ENCODE results near the gene MKNK1. TPM values are rescaled to one million over a fixed set of nuclear protein-coding genes. Genes with fewer than 3 reads are reported as not detected.
A peak's percentile ranks its signal among the peaks of the same experiment; 100 is the strongest.

The MKNK1 gene
- total RNA-seq, 1 donor, result 17.7 TPM

GRCh38 chr1:46637444-46638083 is 33.5 kb upstream of the MKNK1 start:
- DNase-seq (ENCODE audit: low read depth), result no peak
- no peak overlapping the region for H3K4me3 ChIP-seq (ENCODE audit: low read depth, low read length)
- TF ChIP-seq CTCF (IDR thresholded peaks at IDR 0.05; ENCODE audit: insufficient read depth, low read length), result no peak

- no peak overlapping the region for H3K4me3 ChIP-seq (ENCODE audit: low read depth, low read length)
- TF ChIP-seq CTCF (IDR thresholded peaks at IDR 0.05; ENCODE audit: insufficient read depth, low read length), result no peak
- DNase-seq (ENCODE audit: low read depth), result no peak
These were observed 31.1 kb upstream of the MKNK1 start for GRCh38 chr1:46635205-46635604.

DNA sequence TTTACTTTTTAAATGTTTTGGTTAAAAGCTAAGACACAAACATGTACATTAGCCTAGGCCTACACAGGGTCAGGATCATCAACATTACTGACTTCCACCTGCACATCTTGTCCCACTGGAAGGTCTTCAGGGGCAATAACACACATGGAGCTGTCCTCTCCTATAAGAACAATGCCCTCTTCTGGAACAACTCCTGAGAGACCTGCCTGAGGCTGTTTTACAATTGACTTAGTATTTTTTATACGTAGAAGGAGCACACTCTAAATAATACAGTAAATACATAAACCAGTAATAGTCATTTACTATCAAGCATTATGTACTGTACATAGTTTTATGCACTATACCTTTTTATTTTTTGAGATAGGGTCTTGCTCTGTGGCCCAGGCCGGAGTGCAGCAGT is 26.7 kb upstream of the MKNK1 start:
- DNase-seq (ENCODE audit: low read depth), result no peak
- no peak for TF ChIP-seq CTCF (IDR thresholded peaks at IDR 0.05; ENCODE audit: insufficient read depth, low read length)
- H3K4me3 ChIP-seq (ENCODE audit: low read depth, low read length), result no peak overlapping the region

GRCh38 chr1:46623743-46624644 is 19.9 kb upstream of the MKNK1 start:
- peak; percentile 75 for DNase-seq (ENCODE audit: low read depth)
- no peak overlapping the region for H3K4me3 ChIP-seq (ENCODE audit: low read depth, low read length)
- TF ChIP-seq CTCF (IDR thresholded peaks at IDR 0.05; ENCODE audit: insufficient read depth, low read length), result no peak

DNA sequence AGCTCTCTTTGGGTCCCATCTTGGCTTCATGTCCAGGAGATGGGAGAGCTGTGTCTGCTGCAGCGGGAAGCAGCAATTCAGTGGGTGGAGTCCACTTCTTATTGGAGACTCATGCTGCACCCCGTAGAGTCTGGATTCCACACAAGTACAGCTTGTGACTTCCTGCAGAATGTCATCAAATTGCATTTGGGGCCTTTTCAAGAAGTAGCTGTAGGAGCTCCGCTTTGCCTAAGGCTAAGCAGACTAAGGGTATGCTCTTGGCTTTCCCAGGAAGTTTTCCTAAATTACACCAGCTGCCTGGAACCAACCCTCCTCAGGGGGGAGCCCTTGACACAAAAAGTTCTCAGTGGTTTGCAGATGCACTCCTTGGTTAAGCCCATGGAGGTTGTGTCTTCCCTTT is 18.3 kb upstream of the MKNK1 start:
- TF ChIP-seq CTCF (IDR thresholded peaks at IDR 0.05; ENCODE audit: insufficient read depth, low read length), result peak; percentile 34
- DNase-seq (ENCODE audit: low read depth), result peak; percentile 31
- no peak overlapping the region for H3K4me3 ChIP-seq (ENCODE audit: low read depth, low read length)

DNA sequence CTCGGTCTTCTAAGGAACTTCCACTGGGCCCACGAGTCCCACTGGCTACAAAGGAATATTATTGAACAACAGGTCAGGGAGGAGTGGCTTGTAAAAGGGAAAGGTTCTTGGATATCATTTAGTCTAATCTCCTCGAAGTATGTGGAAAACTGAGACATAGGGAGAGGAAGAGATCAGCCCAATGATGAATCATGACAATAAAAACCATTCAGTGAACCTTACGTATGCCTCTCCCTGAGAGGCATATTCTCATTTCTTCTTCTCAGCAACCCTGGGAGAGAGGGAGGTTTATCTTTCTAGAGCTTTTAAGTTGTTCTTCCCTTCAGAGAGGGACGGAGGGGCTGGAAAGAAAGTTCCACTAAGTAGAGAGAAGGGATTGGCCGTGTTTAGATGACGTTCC is 17.9 kb upstream of the MKNK1 start:
- TF ChIP-seq CTCF (IDR thresholded peaks at IDR 0.05; ENCODE audit: insufficient read depth, low read length), result no peak
- no peak for DNase-seq (ENCODE audit: low read depth)
- H3K4me3 ChIP-seq (ENCODE audit: low read depth, low read length), result no peak overlapping the region
